Measurements from ENCODE around the gene EPHA8. TPM values are rescaled to one million over a fixed set of nuclear protein-coding genes. Genes with fewer than 3 reads are reported as not detected.

The EPHA8 gene
- total RNA-seq, 1 donor from 2014 or later = not detected

GRCh38 chr1:22592919-22593790 is 29.9 kb downstream of the EPHA8 start:
- no peak overlapping the region for H3K27ac ChIP-seq
- ATAC-seq (no peak), DNase-seq (no peak)
- no peak overlapping the region for H3K4me3 ChIP-seq
- intact Hi-C loops (cut with DNase I) = no loop called here
- H3K36me3 ChIP-seq = no peaks in the 10 kb centered on the region
- no peaks in the 10 kb centered on the region for H3K4me1 ChIP-seq
- peaks cover 47% of the 10 kb centered on the region for H3K27me3 ChIP-seq
- no peak for TF ChIP-seq CTCF (IDR thresholded peaks at IDR 0.05)
- no peaks in the 10 kb centered on the region for H3K9me3 ChIP-seq

GRCh38 chr1:22594396-22594795 is 31.1 kb downstream of the EPHA8 start:
- no peak overlapping the region for H3K4me3 ChIP-seq
- TF ChIP-seq CTCF (IDR thresholded peaks at IDR 0.05) = no peak
- no peak for DNase-seq
- no peaks in the 10 kb centered on the region for H3K36me3 ChIP-seq
- no peak overlapping the region for H3K27ac ChIP-seq
- H3K9me3 ChIP-seq = no peaks in the 10 kb centered on the region
- no peak for ATAC-seq
- intact Hi-C loops (cut with DNase I) = no loop called here
- peaks cover 41% of the 10 kb centered on the region for H3K27me3 ChIP-seq
- no peaks in the 10 kb centered on the region for H3K4me1 ChIP-seq

GRCh38 chr1:22595108-22595507 is 31.8 kb downstream of the EPHA8 start:
- ATAC-seq = no peak
- H3K4me3 ChIP-seq = no peak overlapping the region
- no peaks in the 10 kb centered on the region for H3K4me1 ChIP-seq
- intact Hi-C loops (cut with DNase I) = no loop called here
- H3K9me3 ChIP-seq = no peaks in the 10 kb centered on the region
- peaks cover 41% of the 10 kb centered on the region for H3K27me3 ChIP-seq
- TF ChIP-seq CTCF (IDR thresholded peaks at IDR 0.05) = no peak
- H3K36me3 ChIP-seq = no peaks in the 10 kb centered on the region
- H3K27ac ChIP-seq = no peak overlapping the region
- DNase-seq = no peak

GRCh38 chr1:22597301-22597965 is 34.1 kb downstream of the EPHA8 start:
- DNase-seq = no peak
- intact Hi-C loops (cut with DNase I) = no loop called here
- H3K4me1 ChIP-seq = no peaks in the 10 kb centered on the region
- no peak overlapping the region for H3K4me3 ChIP-seq
- TF ChIP-seq CTCF (IDR thresholded peaks at IDR 0.05) = no peak
- H3K27me3 ChIP-seq = peaks cover 38% of the 10 kb centered on the region
- H3K36me3 ChIP-seq = no peaks in the 10 kb centered on the region
- no peak overlapping the region for H3K27ac ChIP-seq
- ATAC-seq = no peak
- no peaks in the 10 kb centered on the region for H3K9me3 ChIP-seq

- Histone ChIP-seq H3K36me3 (no peaks in the 10 kb centered on the region), H3K27ac (no peak overlapping the region), H3K4me3 (no peak overlapping the region), H3K4me1 (no peaks in the 10 kb centered on the region), H3K9me3 (no peaks in the 10 kb centered on the region), H3K27me3 (peaks cover 42% of the 10 kb centered on the region)
- no peak for TF ChIP-seq CTCF (IDR thresholded peaks at IDR 0.05)
- intact Hi-C loops (cut with DNase I) = no loop called here
- ATAC-seq (no peak), DNase-seq (no peak)
These were observed 34.7 kb downstream of the EPHA8 start for GRCh38 chr1:22597996-22598395.

All from upper lobe of right lung (tissue), 1 donor.